Fibroblast of the aortic adventitia (primary cell): ENCODE measurements around the gene C11orf97. TPM values are rescaled to one million over a fixed set of nuclear protein-coding genes. Genes with fewer than 3 reads are reported as not detected.
"Not testable (repeated sequence)": the region's sequence is repeated elsewhere in the genome, so short reads cannot be mapped to it uniquely, and the experiment has no call there.

ENCODE experiments used
- DNase-seq: peaks from one replicate; pipeline ENCODE4 v3.0.0-alpha.2; 2010; ENCODE audit warnings: low read depth
- H3K4me3 ChIP-seq: 2 replicates; pipeline ENCODE4 v1.5.1; 2011; ENCODE audit warnings: low read depth, mild to moderate bottlenecking, control low read depth, low read length, moderate library complexity
- CTCF ChIP-seq: IDR thresholded peaks from 2 replicates; pipeline ENCODE4 v1.5.1; 2011; ENCODE audit warnings: mild to moderate bottlenecking, low read length, control low read depth, inconsistent platforms; ENCODE audit not compliant: insufficient read depth
- total RNA-seq: library from RNA; depleted of rRNA; stranded (reverse); fragments of >200 nt; gene quantifications from 2 replicates; pipeline ENCODE4 v1.2.3, GENCODE V29; 2012; ENCODE audit warnings: low replicate concordance

The C11orf97 gene
- total RNA-seq, 1 donor = not detected

- H3K4me3 ChIP-seq = peak within 1 kb of the TSS; percentile 87
- no peak for TF ChIP-seq CTCF
- peak; percentile 97 for DNase-seq
Observed at GRCh38 chr11:94493281-94494125, 18.8 kb upstream of the C11orf97 start, which contains the start of the genes ANKRD49 and MRE11. TSS of gene ANKRD49 (plus strand) at chr11:94493984. CDS start at chr11:94496694, 2,710 bp downstream. TSS of gene MRE11 (minus strand) at chr11:94493844. CDS start at chr11:94492801, 1,043 bp downstream.

- DNase-seq = peak; percentile 17
- H3K4me3 ChIP-seq = peak overlapping the region; percentile 87
- no peak for TF ChIP-seq CTCF
Observed at GRCh38 chr11:94494126-94494680, 18.1 kb upstream of the C11orf97 start.

GRCh38 chr11:94500181-94500580, 12.1 kb upstream of the C11orf97 start:
- H3K4me3 ChIP-seq = no peak overlapping the region
- no peak for DNase-seq
- no peak for TF ChIP-seq CTCF

- no peak for TF ChIP-seq CTCF
- H3K4me3 ChIP-seq = no peak overlapping the region
- DNase-seq = no peak
Observed at GRCh38 chr11:94501522-94501921, 10.7 kb upstream of the C11orf97 start.

- peak; percentile 81 for DNase-seq
Observed at GRCh38 chr11:94504689-94505293, 7.5 kb upstream of the C11orf97 start.

GRCh38 chr11:94506513-94506912, 5.7 kb upstream of the C11orf97 start:
- not testable (repeated sequence) for H3K4me3 ChIP-seq, DNase-seq

More at GRCh38 chr11:94504689-94505293, 7.5 kb upstream of the C11orf97 start:
- H3K4me3 ChIP-seq = no peak overlapping the region
- TF ChIP-seq CTCF = peak; percentile 62

GRCh38 chr11:94507485-94507884, 4.8 kb upstream of the C11orf97 start:
- H3K4me3 ChIP-seq = no peak overlapping the region
- no peak for DNase-seq
- no peak for TF ChIP-seq CTCF
